DND-41 (cell line): ENCODE data around the gene AGPAT3.

ENCODE experiments used
- ATAC-seq: fragments of 200-7000 bp; cut with Tn5 transposase; 3 replicates; pipeline ENCODE4 v1.9.1; 2021; ENCODE audit warnings: low read depth; ENCODE audit not compliant: insufficient read depth
- DNase-seq: peaks from one replicate; pipeline ENCODE4 v3.0.0-alpha.2; 2020
- H2AFZ ChIP-seq: 2 replicates; pipeline ENCODE4 v1.6.0; 2012; ENCODE audit warnings: low read depth, low read length
- H3K27ac ChIP-seq: 2 replicates; pipeline ENCODE4 v1.5.1; 2012; ENCODE audit warnings: low read length, inconsistent platforms
- H3K27me3 ChIP-seq: fragments of 200-600 bp; sonication (generic); 2 replicates; pipeline ENCODE4 v1.6.0; 2012; ENCODE audit warnings: low read length, mild to moderate bottlenecking, inconsistent platforms; ENCODE audit not compliant: insufficient read depth, poor library complexity
- H3K36me3 ChIP-seq: 2 replicates; pipeline ENCODE4 v1.5.1; 2012; ENCODE audit warnings: low read length, inconsistent platforms; ENCODE audit not compliant: insufficient read depth
- H3K4me1 ChIP-seq: 2 replicates; pipeline ENCODE4 v1.5.1; 2012; ENCODE audit warnings: mild to moderate bottlenecking, low read length; ENCODE audit not compliant: insufficient read depth
- H3K4me2 ChIP-seq: 2 replicates; pipeline ENCODE4 v1.6.0; 2012; ENCODE audit warnings: mild to moderate bottlenecking, moderate library complexity, low read length, inconsistent platforms; ENCODE audit not compliant: insufficient read depth
- H3K4me3 ChIP-seq, 2 experiments: fragments of 200-600 bp in 1 of 2; shearing (Covaris generic) in 1 of 2; 2 replicates each; pipeline ENCODE4 v1.5.1; 2012 to 2016; ENCODE audit warnings: inconsistent platforms in 2 of 2, low read length in 2 of 2, mild to moderate bottlenecking in 2 of 2, low read depth in 1 of 2, moderate library complexity in 1 of 2
- H3K79me2 ChIP-seq: 2 replicates; pipeline ENCODE4 v1.6.0; 2012; ENCODE audit warnings: low read length, inconsistent platforms; ENCODE audit not compliant: insufficient read depth
- H3K9ac ChIP-seq: 2 replicates; pipeline ENCODE4 v1.6.0; 2012; ENCODE audit warnings: low read depth, mild to moderate bottlenecking, inconsistent platforms, low read length, moderate library complexity
- H3K9me3 ChIP-seq: 2 replicates; pipeline ENCODE4 v1.5.1; 2012; ENCODE audit warnings: low read length, moderate library complexity, mild to moderate bottlenecking, inconsistent platforms; ENCODE audit not compliant: insufficient read depth, severe bottlenecking
- H4K20me1 ChIP-seq: 2 replicates; pipeline ENCODE4 v1.6.0; 2012; ENCODE audit warnings: low read length; ENCODE audit not compliant: insufficient read depth
- EZH2 ChIP-seq: IDR thresholded peaks from 3 replicates; pipeline ENCODE4 v1.6.1; 2012; ENCODE audit warnings: borderline replicate concordance, low read depth, mild to moderate bottlenecking, moderate library complexity, low read length, inconsistent platforms; ENCODE audit not compliant: severe bottlenecking
- TF ChIP-seq, protein P1 (sequence below): IDR thresholded peaks from 2 replicates; pipeline ENCODE4 v1.5.1; 2012; ENCODE audit warnings: borderline replicate concordance, low read length, moderate library complexity, mild to moderate bottlenecking; ENCODE audit not compliant: poor library complexity, severe bottlenecking; ENCODE audit errors: extremely low read depth

AGPAT3 gene

GRCh38 chr21:43880111-43880985 is 15.3 kb downstream of the AGPAT3 start:
- no peak for DNase-seq
- no peak overlapping the region for H3K4me2 ChIP-seq
- no peak overlapping the region for H3K27ac ChIP-seq
- no peaks in the 10 kb centered on the region for H3K27me3 ChIP-seq
- no peaks in the 10 kb centered on the region for H3K4me1 ChIP-seq
- peaks cover 68% of the 10 kb centered on the region for H4K20me1 ChIP-seq
- H3K9me3 ChIP-seq = no peaks in the 10 kb centered on the region
- ATAC-seq = no peak
- no peak overlapping the region for H3K4me3 ChIP-seq
- peaks cover 99% of the 10 kb centered on the region for H3K79me2 ChIP-seq
- peaks cover 32% of the 10 kb centered on the region for H3K36me3 ChIP-seq
- H2AFZ ChIP-seq = no peak overlapping the region
- TF ChIP-seq, protein P1, sequence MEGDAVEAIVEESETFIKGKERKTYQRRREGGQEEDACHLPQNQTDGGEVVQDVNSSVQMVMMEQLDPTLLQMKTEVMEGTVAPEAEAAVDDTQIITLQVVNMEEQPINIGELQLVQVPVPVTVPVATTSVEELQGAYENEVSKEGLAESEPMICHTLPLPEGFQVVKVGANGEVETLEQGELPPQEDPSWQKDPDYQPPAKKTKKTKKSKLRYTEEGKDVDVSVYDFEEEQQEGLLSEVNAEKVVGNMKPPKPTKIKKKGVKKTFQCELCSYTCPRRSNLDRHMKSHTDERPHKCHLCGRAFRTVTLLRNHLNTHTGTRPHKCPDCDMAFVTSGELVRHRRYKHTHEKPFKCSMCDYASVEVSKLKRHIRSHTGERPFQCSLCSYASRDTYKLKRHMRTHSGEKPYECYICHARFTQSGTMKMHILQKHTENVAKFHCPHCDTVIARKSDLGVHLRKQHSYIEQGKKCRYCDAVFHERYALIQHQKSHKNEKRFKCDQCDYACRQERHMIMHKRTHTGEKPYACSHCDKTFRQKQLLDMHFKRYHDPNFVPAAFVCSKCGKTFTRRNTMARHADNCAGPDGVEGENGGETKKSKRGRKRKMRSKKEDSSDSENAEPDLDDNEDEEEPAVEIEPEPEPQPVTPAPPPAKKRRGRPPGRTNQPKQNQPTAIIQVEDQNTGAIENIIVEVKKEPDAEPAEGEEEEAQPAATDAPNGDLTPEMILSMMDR = no peak
- TF ChIP-seq EZH2 = no peak
- H3K9ac ChIP-seq = no peak overlapping the region

GRCh38 chr21:43881283-43881682 is 16.3 kb downstream of the AGPAT3 start:
- peaks cover 32% of the 10 kb centered on the region for H3K36me3 ChIP-seq
- H4K20me1 ChIP-seq = peaks cover 75% of the 10 kb centered on the region
- DNase-seq = no peak
- H2AFZ ChIP-seq = no peak overlapping the region
- H3K9ac ChIP-seq = no peak overlapping the region
- H3K9me3 ChIP-seq = no peaks in the 10 kb centered on the region
- H3K4me1 ChIP-seq = no peaks in the 10 kb centered on the region
- no peak for ATAC-seq
- H3K4me2 ChIP-seq = no peak overlapping the region
- H3K4me3 ChIP-seq = no peak overlapping the region
- no peak for TF ChIP-seq EZH2
- TF ChIP-seq, protein P1 = no peak
- peaks cover 98% of the 10 kb centered on the region for H3K79me2 ChIP-seq
- H3K27me3 ChIP-seq = no peaks in the 10 kb centered on the region
- no peak overlapping the region for H3K27ac ChIP-seq

DNA sequence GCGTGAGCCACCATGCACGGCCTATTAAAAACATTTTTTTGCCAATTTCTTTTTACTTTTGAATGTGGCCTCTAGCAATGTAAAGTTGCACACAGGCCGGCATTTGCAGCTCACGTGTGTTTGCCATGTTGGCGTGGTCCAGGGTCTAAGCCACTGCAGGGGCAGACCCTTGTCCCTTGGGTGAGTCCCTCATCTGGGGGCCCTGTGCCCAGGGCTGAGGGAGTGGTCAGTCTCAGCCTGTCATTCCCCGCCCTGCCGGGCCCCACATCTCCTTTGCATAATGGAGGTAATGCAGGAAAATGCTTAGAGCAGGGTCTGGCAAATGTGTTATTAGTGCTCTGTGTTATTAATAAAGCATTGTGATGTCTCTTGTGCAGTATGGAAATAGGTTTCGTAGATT is 16.9 kb downstream of the AGPAT3 start:
- peaks cover 98% of the 10 kb centered on the region for H3K79me2 ChIP-seq
- TF ChIP-seq EZH2 = no peak
- TF ChIP-seq, protein P1 = no peak
- no peak overlapping the region for H3K9ac ChIP-seq
- H3K27ac ChIP-seq = no peak overlapping the region
- no peak overlapping the region for H3K4me2 ChIP-seq
- no peaks in the 10 kb centered on the region for H3K9me3 ChIP-seq
- peaks cover 82% of the 10 kb centered on the region for H4K20me1 ChIP-seq
- DNase-seq = no peak
- H3K27me3 ChIP-seq = no peaks in the 10 kb centered on the region
- no peak for ATAC-seq
- H3K4me3 ChIP-seq = no peak overlapping the region
- peaks cover 32% of the 10 kb centered on the region for H3K36me3 ChIP-seq
- no peaks in the 10 kb centered on the region for H3K4me1 ChIP-seq
- H2AFZ ChIP-seq = no peak overlapping the region
